ENCODE results near the gene RIT1. TPM values are rescaled to one million over a fixed set of nuclear protein-coding genes. Genes with fewer than 3 reads are reported as not detected.

The RIT1 gene
- total and polyA plus RNA-seq, 7 donors, result 5.1 to 16.9 (median 11.1) TPM

DNA sequence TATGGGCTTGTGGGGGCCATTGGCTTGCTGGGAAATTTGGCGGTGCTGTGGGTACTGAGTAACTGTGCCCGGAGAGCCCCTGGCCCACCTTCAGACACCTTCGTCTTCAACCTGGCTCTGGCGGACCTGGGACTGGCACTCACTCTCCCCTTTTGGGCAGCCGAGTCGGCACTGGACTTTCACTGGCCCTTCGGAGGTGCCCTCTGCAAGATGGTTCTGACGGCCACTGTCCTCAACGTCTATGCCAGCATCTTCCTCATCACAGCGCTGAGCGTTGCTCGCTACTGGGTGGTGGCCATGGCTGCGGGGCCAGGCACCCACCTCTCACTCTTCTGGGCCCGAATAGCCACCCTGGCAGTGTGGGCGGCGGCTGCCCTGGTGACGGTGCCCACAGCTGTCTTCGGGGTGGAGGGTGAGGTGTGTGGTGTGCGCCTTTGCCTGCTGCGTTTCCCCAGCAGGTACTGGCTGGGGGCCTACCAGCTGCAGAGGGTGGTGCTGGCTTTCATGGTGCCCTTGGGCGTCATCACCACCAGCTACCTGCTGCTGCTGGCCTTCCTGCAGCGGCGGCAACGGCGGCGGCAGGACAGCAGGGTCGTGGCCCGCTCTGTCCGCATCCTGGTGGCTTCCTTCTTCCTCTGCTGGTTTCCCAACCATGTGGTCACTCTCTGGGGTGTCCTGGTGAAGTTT lies 30.8 kb upstream of the RIT1 start:
- peak in 3 of 4 donors; percentile 10 to 25 (median 18) for ATAC-seq
- peaks cover 18% of the 10 kb centered on the region for H3K4me1 ChIP-seq
- intact Hi-C loops (cut with DNase I), result no loop called here

DNA sequence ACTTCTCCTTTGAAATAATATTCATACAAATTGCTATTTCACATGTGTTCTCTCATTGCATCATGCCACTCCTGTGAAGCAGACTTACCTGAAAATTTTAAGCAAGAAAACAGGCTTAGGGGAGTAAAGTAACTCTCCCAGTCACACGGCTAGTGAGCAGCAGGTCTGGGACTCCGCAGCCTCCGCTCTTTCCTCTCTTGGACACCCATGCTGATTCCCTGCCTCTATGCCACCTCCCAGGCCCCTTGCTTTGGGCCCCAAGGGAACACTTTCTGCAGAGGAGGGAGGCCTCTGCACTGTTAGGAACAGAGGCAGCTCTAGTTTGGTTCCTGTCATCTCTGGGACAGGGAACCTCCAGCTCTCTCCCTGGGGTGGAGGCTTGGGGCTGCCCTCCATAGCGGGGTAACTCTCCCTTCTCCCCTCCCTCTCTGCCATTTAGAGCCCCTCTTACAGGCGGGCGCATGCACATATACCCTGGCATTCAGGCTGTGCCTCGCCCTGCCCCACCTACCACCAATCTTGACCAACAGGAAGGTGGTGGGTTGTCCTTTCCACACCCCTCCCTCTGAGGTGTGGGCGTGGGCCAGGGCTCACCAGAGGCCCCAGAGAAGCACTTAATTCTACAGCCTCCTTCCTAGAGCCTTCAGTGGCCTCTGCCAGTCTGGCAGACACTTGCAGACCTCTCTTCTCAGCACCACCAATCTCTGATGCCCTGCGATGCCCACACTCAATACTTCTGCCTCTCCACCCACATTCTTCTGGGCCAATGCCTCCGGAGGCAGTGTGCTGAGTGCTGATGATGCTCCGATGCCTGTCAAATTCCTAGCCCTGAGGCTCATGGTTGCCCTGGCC lies 30.1 kb upstream of the RIT1 start, which contains the start of gene RXFP4:
TSS of gene RXFP4 (plus strand) at position 646 of the 852 bp plus-strand sequence. CDS start at position 718, 72 bp downstream.
- TF ChIP-seq, protein P1, sequence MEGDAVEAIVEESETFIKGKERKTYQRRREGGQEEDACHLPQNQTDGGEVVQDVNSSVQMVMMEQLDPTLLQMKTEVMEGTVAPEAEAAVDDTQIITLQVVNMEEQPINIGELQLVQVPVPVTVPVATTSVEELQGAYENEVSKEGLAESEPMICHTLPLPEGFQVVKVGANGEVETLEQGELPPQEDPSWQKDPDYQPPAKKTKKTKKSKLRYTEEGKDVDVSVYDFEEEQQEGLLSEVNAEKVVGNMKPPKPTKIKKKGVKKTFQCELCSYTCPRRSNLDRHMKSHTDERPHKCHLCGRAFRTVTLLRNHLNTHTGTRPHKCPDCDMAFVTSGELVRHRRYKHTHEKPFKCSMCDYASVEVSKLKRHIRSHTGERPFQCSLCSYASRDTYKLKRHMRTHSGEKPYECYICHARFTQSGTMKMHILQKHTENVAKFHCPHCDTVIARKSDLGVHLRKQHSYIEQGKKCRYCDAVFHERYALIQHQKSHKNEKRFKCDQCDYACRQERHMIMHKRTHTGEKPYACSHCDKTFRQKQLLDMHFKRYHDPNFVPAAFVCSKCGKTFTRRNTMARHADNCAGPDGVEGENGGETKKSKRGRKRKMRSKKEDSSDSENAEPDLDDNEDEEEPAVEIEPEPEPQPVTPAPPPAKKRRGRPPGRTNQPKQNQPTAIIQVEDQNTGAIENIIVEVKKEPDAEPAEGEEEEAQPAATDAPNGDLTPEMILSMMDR (IDR thresholded peaks at IDR 0.05), result no peak
- 54 to 65% (median 60%) methylated on average over 11 of the region's 11 CpGs for WGBS, 3 donors
- ATAC-seq (peak in 2 of 4 donors; percentile 6 to 8), DNase-seq (no peak)
- Histone ChIP-seq H3K4me3 (no peak within 1 kb of the TSS), H3K4me1 (peaks cover 18% of the 10 kb centered on the region), H3K9me3 (no peaks in the 10 kb centered on the region), H3K27me3 (ENCODE audit: insufficient read depth in 3 of 3, low read length in 2 of 3) (no peaks in the 10 kb centered on the region), H3K36me3 (ENCODE audit: insufficient read depth in 1 of 2, low read depth in 1 of 2) (peaks cover 0 to 4% of the 10 kb centered on the region in 2 donors), H3K27ac (peak within 1 kb of the TSS; percentile 68)
- intact Hi-C loops (cut with DNase I), result no loop called here

More for the DNA sequence above, 30.8 kb upstream of the RIT1 start:
- peak overlapping the region; percentile 36 for H3K27ac ChIP-seq
- no peaks in the 10 kb centered on the region for H3K9me3 ChIP-seq
- H3K27me3 ChIP-seq (ENCODE audit: insufficient read depth in 3 of 3, low read length in 2 of 3), result no peaks in the 10 kb centered on the region
- DNase-seq, result no peak
- peaks cover 0 to 11% of the 10 kb centered on the region in 2 donors for H3K36me3 ChIP-seq (ENCODE audit: insufficient read depth in 1 of 2, low read depth in 1 of 2)
- TF ChIP-seq, protein P1 (IDR thresholded peaks at IDR 0.05), result no peak
- no peak overlapping the region for H3K4me3 ChIP-seq
- 64 to 81% (median 72%) methylated on average over 27 to 29 of the region's 29 CpGs for WGBS, 3 donors

DNA sequence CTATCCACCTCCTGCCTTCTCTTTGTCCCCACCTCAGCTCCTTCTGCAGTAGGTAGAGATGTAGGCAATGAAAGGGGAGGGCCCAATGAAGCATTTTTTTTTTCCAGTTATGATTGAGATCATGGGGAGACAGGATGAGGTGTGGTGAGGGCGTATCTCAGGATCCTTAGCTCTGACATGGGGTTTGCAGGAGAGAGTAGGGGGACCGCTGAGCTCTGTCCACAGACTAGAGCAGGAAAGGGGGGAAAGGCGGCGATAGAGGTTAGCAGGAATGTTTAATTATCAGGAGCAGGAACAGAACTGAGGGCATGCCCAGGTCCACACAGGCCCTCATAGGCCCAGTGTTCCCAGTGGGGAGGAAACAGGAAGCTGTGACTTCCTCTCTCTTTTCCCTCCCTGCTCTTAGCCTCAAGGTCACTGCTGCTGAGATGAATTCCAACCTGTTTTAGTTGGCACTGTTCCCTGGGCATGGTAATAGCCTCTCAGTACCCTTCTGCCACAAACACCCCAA lies 29.4 kb upstream of the RIT1 start:
- DNase-seq (no peak), ATAC-seq (peak in 3 of 4 donors; percentile 22 to 35 (median 22))
- H3K36me3 ChIP-seq (ENCODE audit: insufficient read depth in 1 of 2, low read depth in 1 of 2), result no peaks in the 10 kb centered on the region
- TF ChIP-seq, protein P1 (IDR thresholded peaks at IDR 0.05), result no peak
- 49 to 76% (median 51%) methylated on average over 4 of the region's 4 CpGs for WGBS, 3 donors
- H3K27ac ChIP-seq, result peak overlapping the region; percentile 68
- no peak overlapping the region for H3K4me3 ChIP-seq
- no peaks in the 10 kb centered on the region for H3K27me3 ChIP-seq (ENCODE audit: insufficient read depth in 3 of 3, low read length in 2 of 3)
- H3K9me3 ChIP-seq, result no peaks in the 10 kb centered on the region
- H3K4me1 ChIP-seq, result peaks cover 14% of the 10 kb centered on the region
- intact Hi-C loops (cut with DNase I), result no loop called here

DNA sequence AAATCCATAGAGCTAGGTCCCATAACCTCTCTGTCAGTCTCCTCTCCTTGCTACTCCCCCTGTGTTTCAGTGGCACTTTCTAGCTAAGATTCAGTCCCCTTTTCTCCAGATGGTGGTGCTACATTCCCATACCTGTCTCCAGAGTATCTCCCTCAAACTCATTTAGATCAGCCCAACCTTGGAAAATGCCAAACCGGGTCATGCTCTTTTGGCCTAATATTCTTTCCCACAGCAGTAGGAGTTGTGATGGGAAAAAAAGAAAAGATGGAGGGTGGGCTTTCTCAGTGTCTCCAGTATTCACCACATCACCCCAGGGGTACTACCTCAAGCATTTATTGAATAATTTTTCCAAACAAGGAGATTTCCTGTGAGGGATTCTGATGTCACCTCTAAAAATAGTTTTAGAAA lies 27.1 kb upstream of the RIT1 start:
- no peaks in the 10 kb centered on the region for H3K27me3 ChIP-seq (ENCODE audit: insufficient read depth in 3 of 3, low read length in 2 of 3)
- intact Hi-C loops (cut with DNase I), result loop anchor here (1.0 to 2.0 kb wide), 2 partner anchors 51 to 52 kb away; no protein-coding TSS in a partner anchor
- H3K4me3 ChIP-seq, result no peak overlapping the region
- ATAC-seq, result peak in 3 of 4 donors; percentile 35 to 39 (median 36)
- peaks cover 0 to 5% of the 10 kb centered on the region in 2 donors for H3K36me3 ChIP-seq (ENCODE audit: insufficient read depth in 1 of 2, low read depth in 1 of 2)
- TF ChIP-seq, protein P1 (IDR thresholded peaks at IDR 0.05), result peak; percentile 73
- H3K27ac ChIP-seq, result peak overlapping the region; percentile 40
- peaks cover 16% of the 10 kb centered on the region for H3K4me1 ChIP-seq
- DNase-seq, result no peak
- 0% methylated on average over 1 of the region's 1 CpG for WGBS, 3 donors
- no peaks in the 10 kb centered on the region for H3K9me3 ChIP-seq

All from psoas muscle (tissue), 8 donors.